Mesodermal cell (in vitro differentiated cells): Measurements from ENCODE around the gene MYO7A.

Experiments used
- H3K27ac ChIP-seq: 2 replicates; pipeline ENCODE4 v1.7.0; 2013; ENCODE audit warnings: mild to moderate bottlenecking, low read depth, low read length, moderate library complexity; ENCODE audit not compliant: severe bottlenecking
- H3K36me3 ChIP-seq: 2 replicates; pipeline ENCODE4 v1.7.1; 2013; ENCODE audit warnings: mild to moderate bottlenecking, low read length, moderate library complexity; ENCODE audit not compliant: control insufficient read depth, insufficient read depth
- H3K4me1 ChIP-seq: one replicate; pipeline ENCODE4 v1.7.1; 2013; ENCODE audit warnings: mild to moderate bottlenecking, low read length; ENCODE audit not compliant: insufficient read depth, control insufficient read depth, poor library complexity, severe bottlenecking
- H3K4me3 ChIP-seq: 2 replicates; pipeline ENCODE4 v1.7.0; 2013; ENCODE audit warnings: low read length, control low read depth, mild to moderate bottlenecking; ENCODE audit not compliant: insufficient read depth, poor library complexity, severe bottlenecking; ENCODE audit errors: extremely low read depth
- H3K9me3 ChIP-seq: 2 replicates; pipeline ENCODE4 v1.7.1; 2013; ENCODE audit warnings: mild to moderate bottlenecking, low read length, moderate library complexity; ENCODE audit not compliant: control insufficient read depth
- WGBS, 2 experiments: methylation state at CpG; one replicate each; pipeline ENCODE4 v1.1.5; 2013; ENCODE audit warnings: missing lambda C conversion rate in 2 of 2; ENCODE audit not compliant: insufficient coverage in 2 of 2; 5-methylcytosine and 5-hydroxymethylcytosine counted together

The MYO7A gene

DNA sequence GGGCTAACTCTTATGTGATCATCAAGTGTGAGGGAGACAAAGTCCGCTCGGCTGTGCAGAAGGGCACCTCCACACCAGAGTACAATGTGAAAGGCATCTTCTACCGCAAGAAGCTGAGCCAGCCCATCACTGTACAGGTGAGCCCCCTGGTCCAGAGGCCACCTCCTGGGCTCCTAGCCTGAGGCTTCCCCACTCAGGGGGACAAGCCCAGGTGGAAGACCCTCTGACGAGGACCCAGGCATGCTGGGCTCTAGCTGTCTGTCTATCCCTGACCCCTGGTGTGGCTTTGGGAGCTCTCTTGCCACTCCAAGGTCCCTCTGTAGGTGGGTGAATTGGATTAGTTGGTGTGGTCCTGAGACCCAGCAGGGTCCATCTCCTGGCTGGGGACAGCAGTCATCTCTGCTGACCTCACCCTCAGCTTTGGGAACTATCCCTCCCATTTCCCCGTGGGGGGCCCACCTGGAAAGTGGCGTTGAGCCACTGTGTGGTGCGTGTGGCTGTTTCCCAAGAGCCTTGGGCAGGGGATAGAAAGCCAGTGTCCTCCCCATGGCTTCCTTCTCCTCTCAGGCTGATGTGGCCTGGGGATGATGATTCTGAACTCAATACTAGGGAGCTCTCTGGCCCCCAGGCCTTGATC, 5.4 kb upstream of the MYO7A start:
- Histone ChIP-seq H3K4me3 (no peak overlapping the region), H3K4me1 (peaks cover 2% of the 10 kb centered on the region), H3K27ac (no peak overlapping the region), H3K9me3 (no peaks in the 10 kb centered on the region), H3K36me3 (peaks cover 50% of the 10 kb centered on the region)
- 95 to 100% methylated on average over 2 to 7 of the region's 7 CpGs for WGBS, 2 experiments

- H3K36me3 ChIP-seq: peaks cover 42% of the 10 kb centered on the region
- no peak overlapping the region for H3K4me3 ChIP-seq
- no peaks in the 10 kb centered on the region for H3K9me3 ChIP-seq
- 90 to 91% methylated on average over 8 of the region's 8 CpGs for WGBS, 2 experiments
- no peak overlapping the region for H3K27ac ChIP-seq
- H3K4me1 ChIP-seq: peaks cover 5% of the 10 kb centered on the region
Observed at GRCh38 chr11:77123591-77123990, 4.5 kb upstream of the MYO7A start.

GRCh38 chr11:77124041-77124440, 4.0 kb upstream of the MYO7A start:
- Histone ChIP-seq H3K9me3 (no peaks in the 10 kb centered on the region), H3K27ac (no peak overlapping the region), H3K36me3 (peaks cover 38% of the 10 kb centered on the region), H3K4me1 (peaks cover 5% of the 10 kb centered on the region), H3K4me3 (no peak overlapping the region)
- 88 to 94% methylated on average over 7 to 8 of the region's 8 CpGs for WGBS, 2 experiments

DNA sequence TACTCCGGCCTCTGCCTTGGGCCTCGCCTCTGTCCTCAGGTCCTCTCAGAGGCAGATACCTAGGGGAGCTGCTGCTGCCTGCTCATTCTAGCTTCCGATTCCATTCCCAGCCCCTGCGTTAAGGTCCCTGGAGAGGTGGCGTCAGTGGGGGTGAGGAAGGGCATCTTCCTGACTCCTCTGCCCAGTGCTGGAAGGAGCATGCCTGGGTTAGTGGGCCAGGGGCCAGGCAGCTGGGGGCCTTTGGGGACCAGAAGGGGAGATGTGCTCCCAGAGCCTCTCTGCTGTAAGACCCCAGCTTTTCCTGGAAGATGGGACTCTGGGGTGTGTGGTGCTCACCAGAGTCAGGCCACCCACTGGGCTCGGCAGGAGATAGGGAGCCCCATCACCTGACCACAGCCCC, 3.6 kb upstream of the MYO7A start:
- H3K4me1 ChIP-seq: peaks cover 5% of the 10 kb centered on the region
- 96 to 98% methylated on average over 5 to 6 of the region's 6 CpGs for WGBS, 2 experiments
- no peak overlapping the region for H3K27ac ChIP-seq
- H3K4me3 ChIP-seq: no peak overlapping the region
- no peaks in the 10 kb centered on the region for H3K9me3 ChIP-seq
- peaks cover 37% of the 10 kb centered on the region for H3K36me3 ChIP-seq

DNA sequence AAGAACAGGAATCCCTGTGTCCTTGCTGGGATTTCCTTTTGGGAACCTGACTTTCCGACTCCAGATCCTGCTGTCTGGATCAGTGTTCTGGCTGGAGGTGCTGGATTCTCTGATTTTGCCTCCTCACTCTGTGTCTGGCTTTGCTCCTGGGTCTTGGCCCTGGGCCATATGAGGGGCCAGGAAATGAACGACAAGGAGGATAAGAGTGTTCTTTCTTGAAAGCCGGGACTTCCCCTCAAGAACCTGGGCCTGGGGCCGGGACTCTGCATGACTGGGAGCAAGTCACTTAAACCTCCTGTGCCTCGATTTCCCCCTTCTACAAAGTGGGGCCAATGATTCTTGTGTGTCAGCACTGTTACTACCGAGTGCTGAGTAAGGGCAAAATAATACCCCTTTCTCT, 2.9 kb upstream of the MYO7A start:
- peaks cover 5% of the 10 kb centered on the region for H3K4me1 ChIP-seq
- no peaks in the 10 kb centered on the region for H3K9me3 ChIP-seq
- no peak overlapping the region for H3K4me3 ChIP-seq
- 90 to 91% methylated on average over 4 of the region's 6 CpGs for WGBS, 2 experiments
- H3K27ac ChIP-seq: no peak overlapping the region
- H3K36me3 ChIP-seq: peaks cover 31% of the 10 kb centered on the region

DNA sequence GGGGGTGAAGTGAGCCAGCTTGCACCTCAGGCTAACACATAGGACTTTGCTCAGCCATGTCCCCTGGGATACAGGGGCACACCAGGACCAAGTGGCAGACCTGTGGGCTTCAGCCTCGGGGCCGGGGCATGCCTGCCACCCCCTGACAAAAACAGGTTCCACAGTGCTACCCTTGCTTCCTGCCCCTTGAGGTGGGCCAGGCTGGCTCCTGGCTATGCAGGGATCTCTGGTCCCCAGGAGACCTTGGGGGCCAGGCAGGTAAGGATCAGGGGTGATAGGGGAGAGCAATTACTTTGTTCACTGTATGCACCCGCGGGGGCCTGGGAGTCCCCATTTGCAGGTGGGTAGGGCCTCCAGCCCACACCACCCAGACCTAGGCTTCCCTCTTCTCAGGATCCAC, 2.4 kb upstream of the MYO7A start:
- peaks cover 5% of the 10 kb centered on the region for H3K4me1 ChIP-seq
- no peak overlapping the region for H3K4me3 ChIP-seq
- no peak overlapping the region for H3K27ac ChIP-seq
- WGBS, 2 experiments: 100% methylated on average over 1 to 2 of the region's 4 CpGs
- H3K36me3 ChIP-seq: peaks cover 28% of the 10 kb centered on the region
- no peaks in the 10 kb centered on the region for H3K9me3 ChIP-seq

- H3K27ac ChIP-seq: no peak overlapping the region
- WGBS, 2 experiments: 86 to 87% methylated on average over 16 to 17 of the region's 17 CpGs
- H3K9me3 ChIP-seq: no peaks in the 10 kb centered on the region
- H3K4me1 ChIP-seq: peaks cover 5% of the 10 kb centered on the region
- H3K4me3 ChIP-seq: no peak overlapping the region
- peaks cover 26% of the 10 kb centered on the region for H3K36me3 ChIP-seq
Observed at GRCh38 chr11:77126156-77126775, 1.8 kb upstream of the MYO7A start.

DNA sequence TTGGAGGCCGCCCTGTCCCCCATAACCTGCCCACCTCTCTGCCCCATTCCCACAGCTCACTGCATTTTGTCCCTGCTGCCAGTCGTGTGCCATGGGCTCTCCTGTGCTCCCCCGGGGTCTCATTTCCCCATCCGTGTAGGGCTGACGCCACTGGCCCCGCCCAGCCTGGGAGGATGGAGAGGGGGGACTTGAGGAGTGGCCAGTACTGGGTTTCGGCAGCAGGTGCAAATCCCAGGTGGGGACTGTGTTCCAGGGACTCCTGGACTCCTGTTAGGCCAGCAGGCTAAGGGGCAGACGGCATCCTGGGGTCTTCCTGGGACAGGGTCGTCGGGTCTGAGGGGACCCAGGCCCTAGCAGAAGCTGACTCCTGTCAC, 1.2 kb upstream of the MYO7A start:
- Histone ChIP-seq H3K4me3 (peak overlapping the region; percentile 31), H3K27ac (no peak overlapping the region), H3K36me3 (peaks cover 23% of the 10 kb centered on the region), H3K9me3 (no peaks in the 10 kb centered on the region), H3K4me1 (peaks cover 5% of the 10 kb centered on the region)
- WGBS, 2 experiments: 17 to 33% methylated on average over 6 to 10 of the region's 10 CpGs

GRCh38 chr11:77127235-77127911, 673 bp upstream of the MYO7A start:
- Histone ChIP-seq H3K9me3 (no peaks in the 10 kb centered on the region), H3K36me3 (peaks cover 21% of the 10 kb centered on the region), H3K4me1 (peaks cover 5% of the 10 kb centered on the region), H3K27ac (no peak overlapping the region), H3K4me3 (peak overlapping the region; percentile 31)
- WGBS, 2 experiments: 5 to 11% methylated on average over 22 to 26 of the region's 27 CpGs

- H3K4me1 ChIP-seq: peaks cover 5% of the 10 kb centered on the region
Observed at GRCh38 chr11:77129069-77129841, 1.2 kb downstream of the MYO7A start.

More at GRCh38 chr11:77129069-77129841, 1.2 kb downstream of the MYO7A start:
- no peak overlapping the region for H3K27ac ChIP-seq
- peaks cover 5% of the 10 kb centered on the region for H3K36me3 ChIP-seq
- no peaks in the 10 kb centered on the region for H3K9me3 ChIP-seq
- WGBS, 2 experiments: 88 to 93% methylated on average over 9 to 10 of the region's 11 CpGs
- H3K4me3 ChIP-seq: no peak overlapping the region
